Measurements from ENCODE around the gene GCAT. TPM values are rescaled to one million over a fixed set of nuclear protein-coding genes. Genes with fewer than 3 reads are reported as not detected.

GCAT gene
- total and polyA plus RNA-seq, 10 of the 15 experiments (the other 5 are each of a cell fraction or from before 2014, with no cell fraction given) = 0.95 to 34.3 (median 15.3) TPM

- TF ChIP-seq MTA3 (IDR thresholded peaks at IDR 0.05; ENCODE audit: borderline replicate concordance, low read length) (no peak), PRDM15 (CRISPR knock-in tag; IDR thresholded peaks at IDR 0.05) (no peak)
Observed at GRCh38 chr22:37778370-37779009, 29.2 kb upstream of the GCAT start (continued).

DNA sequence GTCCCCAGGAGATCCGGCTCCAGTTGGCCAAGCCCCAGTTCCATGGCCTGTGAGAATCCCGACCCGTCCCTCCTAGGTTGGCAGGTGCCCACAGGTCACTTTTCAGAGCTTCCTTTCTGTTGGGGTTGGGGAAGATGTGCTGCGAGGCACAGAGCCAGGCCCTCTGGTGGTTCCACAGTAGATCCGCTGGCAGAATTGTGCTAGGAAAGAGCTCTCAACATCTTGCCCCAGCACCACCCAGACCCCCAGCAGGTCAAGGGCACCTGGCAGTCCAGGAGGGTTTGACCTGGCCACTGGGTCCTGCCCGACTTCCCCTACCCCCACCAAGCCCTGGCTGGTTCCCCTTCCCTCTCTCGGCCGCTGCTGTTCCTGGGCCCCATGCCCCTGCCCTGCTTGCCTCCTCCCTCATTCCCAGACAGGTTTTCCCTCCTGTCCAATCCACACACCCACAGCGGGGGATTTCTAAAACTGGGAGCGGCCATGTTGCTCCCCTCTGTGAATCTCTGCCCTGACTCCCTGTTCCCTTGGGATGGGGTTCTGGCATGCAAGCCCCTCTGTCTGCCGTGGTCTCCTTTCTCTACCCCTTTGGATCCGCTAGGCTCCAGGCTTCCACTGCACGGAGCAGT lies 26.2 kb upstream of the GCAT start:
- no peak for TF ChIP-seq TARDBP (IDR thresholded peaks at IDR 0.05; ENCODE audit: borderline replicate concordance)
- TF ChIP-seq CBX5 (IDR thresholded peaks at IDR 0.05; ENCODE audit: low read depth) = no peak
- no peak for TF ChIP-seq SUZ12 (IDR thresholded peaks at IDR 0.05; ENCODE audit: unreplicated experiment)
- TF ChIP-seq MLLT1 (IDR thresholded peaks at IDR 0.05) = no peak
- TF ChIP-seq ZBED1 (IDR thresholded peaks at IDR 0.05; ENCODE audit: borderline replicate concordance) = no peak
- no peak for TF ChIP-seq BCL11A (IDR thresholded peaks at IDR 0.05; ENCODE audit: low read depth, low read length)
- TF ChIP-seq BHLHE40 (IDR thresholded peaks at IDR 0.05; ENCODE audit: borderline replicate concordance in 1 of 2, low read depth in 2 of 2, low read length in 1 of 2) = no peak
- no peak for TF ChIP-seq CREM (IDR thresholded peaks at IDR 0.05; ENCODE audit: low read depth)
- ATAC-seq = no peak
- H3K79me2 ChIP-seq (ENCODE audit: control insufficient read depth, insufficient read depth, low read length) = no peaks in the 10 kb centered on the region
- FAIRE-seq = no peak
- DNase-seq (ENCODE audit: low read depth, low spot score) = no peak
- no peak overlapping the region for H3K4me2 ChIP-seq (ENCODE audit: control insufficient read depth, insufficient read depth)
- ChIA-PET POLR2A (no interaction called here), SMC1A (ENCODE audit: uncharacterized antibody, unreplicated experiment) (no interaction called here), CTCF (interaction anchor here (0.6 kb wide), 1 partner anchor 120 kb away, joined by 3 read pairs; no protein-coding TSS in a partner anchor), RAD21 (ENCODE audit: unreplicated experiment) (interaction anchor here (0.6 kb wide), 1 partner anchor 84 kb away, joined by 3 read pairs; no protein-coding TSS in a partner anchor)
- peaks cover 17% of the 10 kb centered on the region for H3K4me1 ChIP-seq (ENCODE audit: control insufficient read depth, insufficient read depth, low read length)
- no peaks in the 10 kb centered on the region for H3K36me3 ChIP-seq (ENCODE audit: control insufficient read depth in 2 of 2, insufficient read depth in 2 of 2, low read length in 1 of 2)
- H4K20me1 ChIP-seq (ENCODE audit: control insufficient read depth, insufficient read depth) = no peaks in the 10 kb centered on the region
- intact Hi-C loops (cut with micrococcal nuclease; ENCODE audit: unreplicated experiment) (no loop called here), in situ Hi-C loops (cut with MboI) (no loop called here)
- BruUV-seq (replicated peaks) = no TSS peak
- no peak overlapping the region for H3K4me3 ChIP-seq
- no peak overlapping the region for H2AFZ ChIP-seq (ENCODE audit: control insufficient read depth, low read depth, low read length)
- 61% methylated on average over 13 of the region's 13 CpGs for whole genome bisulfite sequencing (ENCODE audit: insufficient coverage, insufficient replicate concordance, low lambda C conversion rate, missing lambda C conversion rate)
- H3K9me3 ChIP-seq (replicated peaks; ENCODE audit: control insufficient read depth, insufficient read depth, low read length) = no peaks in the 10 kb centered on the region; the same call in 2 of the 3 replicates
- no peak overlapping the region for H3K9ac ChIP-seq (ENCODE audit: control insufficient read depth, insufficient read depth, low read length)
- H3K27me3 ChIP-seq (replicated peaks in 1 of 2; ENCODE audit: control insufficient read depth in 2 of 2, insufficient read depth in 2 of 2, low read length in 1 of 2) = no peaks in the 10 kb centered on the region
- no peak overlapping the region for H3K27ac ChIP-seq (ENCODE audit: control insufficient read depth, insufficient read depth)

All from GM12878 (cell line).